IMR-90 (cell line): ENCODE results near the gene PPP5C. TPM values are rescaled to one million over a fixed set of nuclear protein-coding genes. Genes with fewer than 3 reads are reported as not detected.

Source experiments
- ATAC-seq: fragments of 200-7000 bp; cut with Tn5 transposase; 2 replicates; pipeline ENCODE4 v1.9.1; 2020; ENCODE audit warnings: low read depth, mild to moderate bottlenecking, moderate library complexity
- BruUV-seq: library from RNA; stranded (reverse); fragments of 400-500 nt; replicated peaks from 2 replicates; lab custom pipeline; 2021; lab: Mats Ljungman, UMichigan
- CTCF ChIA-PET: fragments of 300-600 bp; formaldehyde crosslinking; extraction: SDS; loops from one replicate; lab custom pipeline; 2021; ENCODE audit warnings: antibody characterized with exemption; lab: Yijun Ruan, JAX
- POLR2A ChIA-PET: fragments of 300-600 bp; sonication (Branson Sonifier 250); formaldehyde crosslinking; loops from one replicate; lab custom pipeline; 2022; ENCODE audit warnings: antibody characterized with exemption; ENCODE audit not compliant: unreplicated experiment; lab: Charles Lee
- DNase-seq: peaks from one replicate; pipeline ENCODE4 v3.0.0; 2013
- H2AFZ ChIP-seq: replicated peaks from 2 replicates; pipeline ENCODE3; 2013; ENCODE audit warnings: low read length, mild to moderate bottlenecking; ENCODE audit not compliant: poor library complexity
- H2AK5ac ChIP-seq: 2 replicates; pipeline ENCODE4 v1.6.1; 2013; ENCODE audit warnings: low read depth, low read length, inconsistent platforms
- H2AK9ac ChIP-seq: replicated peaks from 2 replicates; pipeline ENCODE3; 2013; ENCODE audit warnings: mild to moderate bottlenecking, low read depth, low read length, moderate library complexity; ENCODE audit not compliant: poor library complexity
- H2BK120ac ChIP-seq: 2 replicates; pipeline ENCODE4 v1.6.1; 2013; ENCODE audit warnings: low read depth, low read length, inconsistent platforms
- H2BK15ac ChIP-seq: 3 replicates; pipeline ENCODE4 v1.6.1; 2013; ENCODE audit warnings: low read depth, low read length, inconsistent platforms
- H2BK20ac ChIP-seq: 2 replicates; pipeline ENCODE4 v1.6.1; 2013; ENCODE audit warnings: low read depth, mild to moderate bottlenecking, inconsistent platforms, low read length, moderate library complexity
- H2BK5ac ChIP-seq: 2 replicates; pipeline ENCODE4 v1.6.1; 2013; ENCODE audit warnings: mild to moderate bottlenecking, low read depth, low read length, inconsistent platforms; ENCODE audit not compliant: poor library complexity, severe bottlenecking
- H3K14ac ChIP-seq: replicated peaks from 2 replicates; pipeline ENCODE4 v1.6.1; 2013; ENCODE audit warnings: low read depth, low read length, inconsistent platforms
- H3K18ac ChIP-seq: 2 replicates; pipeline ENCODE4 v1.6.1; 2013; ENCODE audit warnings: low read depth, low read length, control low read depth
- H3K23ac ChIP-seq: 2 replicates; pipeline ENCODE4 v1.6.1; 2013; ENCODE audit warnings: low read depth, low read length, inconsistent platforms
- H3K27ac ChIP-seq: 2 replicates; pipeline ENCODE4 v1.5.1; 2013; ENCODE audit warnings: mild to moderate bottlenecking, control low read depth, low read length; ENCODE audit not compliant: insufficient read depth
- H3K27me3 ChIP-seq: 2 replicates; pipeline ENCODE4 v1.6.1; 2013; ENCODE audit warnings: low read length; ENCODE audit not compliant: control insufficient read depth, insufficient read depth
- H3K36me3 ChIP-seq: 2 replicates; pipeline ENCODE4 v1.6.1; 2013; ENCODE audit warnings: low read length, mixed read lengths; ENCODE audit not compliant: control insufficient read depth, insufficient read depth
- H3K4ac ChIP-seq: 2 replicates; pipeline ENCODE4 v1.6.1; 2013; ENCODE audit warnings: low read depth, low read length, inconsistent platforms
- H3K4me1 ChIP-seq: 2 replicates; pipeline ENCODE4 v1.6.1; 2013; ENCODE audit warnings: low read length, mixed read lengths; ENCODE audit not compliant: control insufficient read depth, insufficient read depth
- H3K4me2 ChIP-seq: 2 replicates; pipeline ENCODE4 v1.6.1; 2013; ENCODE audit warnings: low read depth, mild to moderate bottlenecking, control low read depth, low read length, moderate library complexity
- H3K4me3 ChIP-seq: 2 replicates; pipeline ENCODE4 v1.5.1; 2013; ENCODE audit warnings: low read depth, mild to moderate bottlenecking, control low read depth, low read length, moderate library complexity; ENCODE audit not compliant: insufficient read depth
- H3K56ac ChIP-seq: 2 replicates; pipeline ENCODE4 v1.6.1; 2013; ENCODE audit warnings: low read length, inconsistent platforms; ENCODE audit not compliant: insufficient read depth; ENCODE audit errors: extremely low read depth
- H3K79me1 ChIP-seq, 2 experiments: 2 replicates each; pipeline ENCODE4 v1.6.1; 2013; ENCODE audit warnings: low read length in 2 of 2, inconsistent platforms in 1 of 2, low read depth in 1 of 2
- H3K9ac ChIP-seq: 2 replicates; pipeline ENCODE4 v1.6.1; 2013; ENCODE audit warnings: low read depth, low read length, control low read depth
- H3K9me1 ChIP-seq: 2 replicates; pipeline ENCODE4 v1.6.1; 2013; ENCODE audit warnings: low read length, inconsistent platforms; ENCODE audit not compliant: insufficient read depth
- H3K9me3 ChIP-seq: 2 replicates; pipeline ENCODE4 v1.6.1; 2013; ENCODE audit warnings: low read length; ENCODE audit not compliant: control insufficient read depth, insufficient read depth
- H4K20me1 ChIP-seq: 2 replicates; pipeline ENCODE4 v1.6.1; 2013; ENCODE audit warnings: low read length, inconsistent platforms; ENCODE audit not compliant: insufficient read depth
- H4K5ac ChIP-seq: 2 replicates; pipeline ENCODE4 v1.6.1; 2013; ENCODE audit warnings: mild to moderate bottlenecking, low read depth, low read length, control low read depth
- H4K8ac ChIP-seq, 2 experiments: 2 replicates each; pipeline ENCODE4 v1.6.1; 2013; ENCODE audit warnings: low read depth in 2 of 2, low read length in 2 of 2, control low read depth in 1 of 2, inconsistent platforms in 1 of 2
- H4K91ac ChIP-seq: 2 replicates; pipeline ENCODE4 v1.6.1; 2013; ENCODE audit warnings: low read depth, low read length, inconsistent platforms; ENCODE audit not compliant: insufficient read depth
- BHLHE40 ChIP-seq: fragments of 150-350 bp; IDR thresholded peaks from 2 replicates; pipeline ENCODE4 v1.6.1; 2016; ENCODE audit warnings: mild to moderate bottlenecking, low read depth, low read length
- CHD1 ChIP-seq: IDR thresholded peaks from 2 replicates; pipeline ENCODE4 v1.6.1; 2012; ENCODE audit warnings: low read depth, low read length, improper control_type of control experiment
- CTCF ChIP-seq: conservative IDR thresholded peaks from 2 replicates; pipeline ENCODE4 v1.5.1; 2012; ENCODE audit warnings: mild to moderate bottlenecking, low read depth, low read length, improper control_type of control experiment
- ELK1 ChIP-seq: fragments of 150-350 bp; IDR thresholded peaks from 2 replicates; pipeline ENCODE4 v1.6.1; 2016; ENCODE audit warnings: low read depth, mild to moderate bottlenecking, low read length, moderate library complexity, borderline replicate concordance
- FOS ChIP-seq: fragments of 150-350 bp; IDR thresholded peaks from 2 replicates; pipeline ENCODE4 v1.6.1; 2016; ENCODE audit warnings: low read depth, low read length
- MAFK ChIP-seq: IDR thresholded peaks from 2 replicates; pipeline ENCODE4 v1.6.1; 2012; ENCODE audit warnings: low read depth, low read length, improper control_type of control experiment
- MAZ ChIP-seq: IDR thresholded peaks from 2 replicates; pipeline ENCODE4 v1.6.1; 2012; ENCODE audit warnings: low read depth, mild to moderate bottlenecking, low read length, improper control_type of control experiment, moderate library complexity, borderline replicate concordance
- MXI1 ChIP-seq: IDR thresholded peaks from 2 replicates; pipeline ENCODE4 v1.6.1; 2012; ENCODE audit warnings: low read depth, mild to moderate bottlenecking, low read length, moderate library complexity, borderline replicate concordance
- NFE2L2 ChIP-seq: fragments of 150-350 bp; IDR thresholded peaks from 2 replicates; pipeline ENCODE4 v1.6.1; 2016; ENCODE audit warnings: low read depth, mild to moderate bottlenecking, low read length
- POLR2A ChIP-seq: IDR thresholded peaks from 2 replicates; pipeline ENCODE4 v1.6.1; 2012; ENCODE audit warnings: mild to moderate bottlenecking, low read depth, low read length
- RAD21 ChIP-seq: IDR thresholded peaks from 2 replicates; pipeline ENCODE4 v1.6.1; 2012; ENCODE audit warnings: low read length, improper control_type of control experiment
- RCOR1 ChIP-seq: IDR thresholded peaks from 2 replicates; pipeline ENCODE4 v1.6.1; 2012; ENCODE audit warnings: mild to moderate bottlenecking, low read length, improper control_type of control experiment; ENCODE audit not compliant: insufficient replicate concordance
- RFX5 ChIP-seq: IDR thresholded peaks from 2 replicates; pipeline ENCODE4 v1.8.0; 2012; ENCODE audit warnings: low read depth, mild to moderate bottlenecking, low read length, moderate library complexity
- SMC3 ChIP-seq: fragments of 150-350 bp; IDR thresholded peaks from 2 replicates; pipeline ENCODE4 v1.6.1; 2016; ENCODE audit warnings: low read depth, mild to moderate bottlenecking, antibody characterized with exemption, low read length, moderate library complexity
- WGBS, 2 experiments: methylation state at CpG; one replicate each; pipeline versions ENCODE4 v1.1.5 to v1.1.7; 2013; ENCODE audit warnings: missing lambda C conversion rate in 2 of 2; ENCODE audit not compliant: insufficient read length in 1 of 2; ENCODE audit errors: extremely low coverage in 2 of 2; 5-methylcytosine and 5-hydroxymethylcytosine counted together
- dilution Hi-C: fragments of 300-500 bp; cut with HindIII; formaldehyde crosslinking; loops from one replicate; pipeline ENCODE4 v1.14.3; 2018; ENCODE audit warnings: low sequenced_read_pairs; ENCODE audit not compliant: unreplicated experiment
- in situ Hi-C: fragments of 300-500 bp; cut with MboI; formaldehyde crosslinking; loops from 3 replicates; pipeline ENCODE4 v1.14.3; 2019; ENCODE audit warnings: low sequenced_read_pairs, inconsistent platforms, mixed read lengths
- intact Hi-C: fragments of 100-400 bp; cut with micrococcal nuclease; formaldehyde crosslinking; loops from 2 replicates; pipeline ENCODE4 v1.10.0; 2022
- polyA plus RNA-seq, 3 experiments: library from polyadenylated mRNA; depleted of rRNA; stranded (reverse); fragments of >200 nt; gene quantifications; 2 replicates each; pipeline ENCODE4 v1.2.3, GENCODE V29; 2012; ENCODE audit warnings: low replicate concordance in 1 of 3
- total RNA-seq: library from RNA; depleted of rRNA; stranded (reverse); fragments of >200 nt; gene quantifications from 2 replicates; pipeline ENCODE4 v1.2.3, GENCODE V29; 2012

Gene PPP5C
- total and polyA plus RNA-seq, 2 of the 4 experiments (the other 2 are of a cell fraction): 80.5 to 128 TPM

GRCh38 chr19:46326608-46327007 lies 20.3 kb upstream of the PPP5C start:
- Histone ChIP-seq H3K18ac (no peak overlapping the region), H2AK5ac (no peak overlapping the region), H2AK9ac (no peak overlapping the region), H3K79me1 (no peaks in the 10 kb centered on the region), H3K36me3 (no peaks in the 10 kb centered on the region), H4K20me1 (no peaks in the 10 kb centered on the region), H3K9me1 (no peaks in the 10 kb centered on the region), H2BK20ac (no peak overlapping the region), H3K9ac (no peak overlapping the region), H2BK120ac (no peak overlapping the region), H2AFZ (no peak overlapping the region), H4K8ac (no peak overlapping the region), H3K23ac (no peak overlapping the region), H3K27me3 (no peaks in the 10 kb centered on the region; the same call in 1 of the 2 replicates), H3K4me2 (no peak overlapping the region), H3K4ac (no peak overlapping the region), H3K4me1 (no peaks in the 10 kb centered on the region), H3K9me3 (peaks cover 16% of the 10 kb centered on the region), H3K56ac (no peak overlapping the region), H4K5ac (no peak overlapping the region), H3K27ac (no peak overlapping the region), H3K14ac (no peak overlapping the region), H2BK5ac (no peak overlapping the region), H2BK15ac (no peak overlapping the region), H3K4me3 (no peak overlapping the region), H4K91ac (no peak overlapping the region)
- ATAC-seq: no peak
- dilution Hi-C loops (no loop called here), intact Hi-C loops (no loop called here), in situ Hi-C loops (no loop called here)
- ChIA-PET POLR2A (no interaction called here), CTCF (no interaction called here)
- no TSS peak for BruUV-seq
- DNase-seq: no peak
- WGBS, 2 experiments: no CpG with 5 or more reads among the region's 4 CpGs
- no peak for TF ChIP-seq NFE2L2
- TF ChIP-seq MAZ: no peak
- TF ChIP-seq MAFK: no peak
- no peak for TF ChIP-seq RFX5
- no peak for TF ChIP-seq RCOR1
- no peak for TF ChIP-seq CHD1
- TF ChIP-seq FOS: no peak
- TF ChIP-seq CTCF: no peak
- no peak for TF ChIP-seq POLR2A
- no peak for TF ChIP-seq BHLHE40
- TF ChIP-seq RAD21: no peak
- TF ChIP-seq SMC3: no peak
- no peak for TF ChIP-seq ELK1
- TF ChIP-seq MXI1: no peak
